Gastroesophageal sphincter (tissue), 3 donors: ENCODE data around the gene METTL25B.
"Not testable (repeated sequence)": the region's sequence is repeated elsewhere in the genome, so short reads cannot be mapped to it uniquely, and the experiment has no call there.

Source experiments
- CTCF ChIP-seq, 4 experiments: fragments of 200-600 bp in 2 of 4; fragments of 450-650 bp in 2 of 4; sonication (generic) in 1 of 4; IDR thresholded peaks; one replicate each; pipeline ENCODE4 v1.5.1; 2017 to 2019; ENCODE audit warnings: antibody characterized with exemption in 4 of 4, mild to moderate bottlenecking in 2 of 4, moderate library complexity in 2 of 4
- EP300 ChIP-seq: sonication (generic); formaldehyde crosslinking; IDR thresholded peaks from one replicate; pipeline ENCODE4 v1.6.1; 2017; ENCODE audit warnings: antibody characterized with exemption, mild to moderate bottlenecking
- POLR2A ChIP-seq, 2 donors: fragments of 450-650 bp; IDR thresholded peaks; one replicate each; pipeline ENCODE4 v1.6.1; 2017; ENCODE audit warnings: antibody characterized with exemption in 2 of 2, mild to moderate bottlenecking in 2 of 2, moderate library complexity in 1 of 2
- POLR2AphosphoS5 ChIP-seq: sonication (generic); formaldehyde crosslinking; IDR thresholded peaks from one replicate; pipeline ENCODE4 v1.6.1; 2017; ENCODE audit warnings: antibody characterized with exemption

GRCh38 chr1:156765136-156765535 lies 36.9 kb downstream of the METTL25B start:
- not testable (repeated sequence) for TF ChIP-seq CTCF (IDR thresholded peaks at IDR 0.05); POLR2AphosphoS5; POLR2A (IDR thresholded peaks at IDR 0.05); EP300
